Activated CD8-positive, alpha-beta memory T cell treated with anti-CD3 and anti-CD28 coated beads for 4 hours (primary cell): ENCODE measurements around the gene FGGY.
"Not testable (repeated sequence)": the region's sequence is repeated elsewhere in the genome, so short reads cannot be mapped to it uniquely, and the experiment has no call there.

Experiments
- DNase-seq, 2 donors: peaks; one replicate each; pipeline ENCODE4 v3.0.0-alpha.2; 2020; ENCODE audit warnings: low read depth in 2 of 2

The FGGY gene

GRCh38 chr1:59482986-59483385 lies 186.1 kb downstream of the FGGY start:
- no peak for DNase-seq

- no peak for DNase-seq
Measured at GRCh38 chr1:59484096-59484495, 187.2 kb downstream of the FGGY start.

- no peak for DNase-seq
Measured at GRCh38 chr1:59485171-59485570, 188.3 kb downstream of the FGGY start.

GRCh38 chr1:59485949-59486348 lies 189.1 kb downstream of the FGGY start:
- DNase-seq: no peak

- DNase-seq: no peak
Measured at GRCh38 chr1:59486615-59487014, 189.7 kb downstream of the FGGY start.

GRCh38 chr1:59487335-59488031 lies 190.6 kb downstream of the FGGY start:
- DNase-seq: no peak

- no peak for DNase-seq
Measured at GRCh38 chr1:59492500-59492899, 195.6 kb downstream of the FGGY start.

GRCh38 chr1:59494145-59494833 lies 197.4 kb downstream of the FGGY start:
- DNase-seq: no peak

- not testable (repeated sequence) for DNase-seq
Measured at GRCh38 chr1:59496156-59496555, 199.3 kb downstream of the FGGY start.

GRCh38 chr1:59497616-59498015 lies 200.7 kb downstream of the FGGY start:
- DNase-seq: no peak

- no peak for DNase-seq
Measured at GRCh38 chr1:59498640-59499039, 201.7 kb downstream of the FGGY start.

GRCh38 chr1:59499273-59499942 lies 202.5 kb downstream of the FGGY start:
- no peak for DNase-seq

- DNase-seq: no peak
Measured at GRCh38 chr1:59499943-59500569, 203.2 kb downstream of the FGGY start.

GRCh38 chr1:59500950-59501742 lies 204.3 kb downstream of the FGGY start:
- no peak for DNase-seq

- no peak for DNase-seq
Measured at GRCh38 chr1:59502009-59502691, 205.3 kb downstream of the FGGY start.

- DNase-seq: no peak
Measured at GRCh38 chr1:59504276-59504675, 207.4 kb downstream of the FGGY start.

- DNase-seq: no peak
Measured at GRCh38 chr1:59505596-59506028, 208.7 kb downstream of the FGGY start.

- DNase-seq: no peak
Measured at GRCh38 chr1:59506952-59507351, 210.1 kb downstream of the FGGY start.

GRCh38 chr1:59509341-59509875 lies 212.5 kb downstream of the FGGY start:
- no peak for DNase-seq

- DNase-seq: no peak
Measured at GRCh38 chr1:59510249-59510648, 213.4 kb downstream of the FGGY start.
